C4-2B (cell line): ENCODE measurements around the gene SEC14L2.

Experiments used
- CTCF ChIP-seq: fragments of 450-650 bp; conservative IDR thresholded peaks from 2 replicates; pipeline ENCODE4 v1.5.1; 2017; ENCODE audit warnings: mild to moderate bottlenecking
- ZFX ChIP-seq: fragments of 450-650 bp; IDR thresholded peaks from 2 replicates; pipeline ENCODE4 v1.6.1; 2017

GRCh38 chr22:30371981-30372380, 24.8 kb upstream of the SEC14L2 start:
- TF ChIP-seq CTCF (no peak), ZFX (no peak)
